GM15510 (cell line): Measurements from ENCODE around the gene RASSF7.

Experiments
- POLR2A ChIP-seq: IDR thresholded peaks from 3 replicates; pipeline ENCODE4 v1.6.1; 2011; ENCODE audit warnings: borderline replicate concordance; ENCODE audit not compliant: insufficient read length; ENCODE audit errors: extremely low read depth

The RASSF7 gene

DNA sequence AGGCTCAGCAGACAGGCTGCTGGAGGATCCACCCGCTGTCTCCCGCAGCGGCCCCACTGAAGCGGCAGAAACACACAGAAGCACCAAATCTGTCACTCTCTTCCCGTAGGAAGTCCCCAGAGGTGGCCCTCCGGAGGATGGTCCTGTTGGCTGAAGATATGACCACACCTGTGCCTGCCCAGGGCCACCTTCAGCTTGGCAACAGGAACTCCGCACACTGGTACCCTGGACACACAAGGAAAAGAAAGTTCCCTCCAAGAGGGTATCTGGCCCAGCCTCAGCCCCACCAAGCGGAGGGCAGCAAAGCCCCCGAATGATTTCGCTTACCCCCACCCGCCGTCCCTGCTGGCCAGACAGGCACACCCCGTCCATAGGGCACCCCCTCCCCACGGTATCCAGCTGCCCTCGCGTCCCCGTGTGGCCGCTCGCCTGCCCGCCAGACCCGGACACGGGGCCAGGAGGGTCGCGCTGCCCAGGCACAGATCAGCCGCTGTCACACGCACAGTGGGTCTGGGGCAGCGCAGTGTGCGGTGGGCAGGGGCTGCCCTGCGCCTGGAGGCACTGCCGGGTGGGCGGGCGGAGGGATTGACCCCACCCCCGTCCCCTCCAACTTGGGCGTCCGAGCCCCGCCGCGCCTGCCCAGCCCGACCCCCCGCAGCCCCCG is 7.0 kb downstream of the RASSF7 start:
- TF ChIP-seq POLR2A, result no peak

DNA sequence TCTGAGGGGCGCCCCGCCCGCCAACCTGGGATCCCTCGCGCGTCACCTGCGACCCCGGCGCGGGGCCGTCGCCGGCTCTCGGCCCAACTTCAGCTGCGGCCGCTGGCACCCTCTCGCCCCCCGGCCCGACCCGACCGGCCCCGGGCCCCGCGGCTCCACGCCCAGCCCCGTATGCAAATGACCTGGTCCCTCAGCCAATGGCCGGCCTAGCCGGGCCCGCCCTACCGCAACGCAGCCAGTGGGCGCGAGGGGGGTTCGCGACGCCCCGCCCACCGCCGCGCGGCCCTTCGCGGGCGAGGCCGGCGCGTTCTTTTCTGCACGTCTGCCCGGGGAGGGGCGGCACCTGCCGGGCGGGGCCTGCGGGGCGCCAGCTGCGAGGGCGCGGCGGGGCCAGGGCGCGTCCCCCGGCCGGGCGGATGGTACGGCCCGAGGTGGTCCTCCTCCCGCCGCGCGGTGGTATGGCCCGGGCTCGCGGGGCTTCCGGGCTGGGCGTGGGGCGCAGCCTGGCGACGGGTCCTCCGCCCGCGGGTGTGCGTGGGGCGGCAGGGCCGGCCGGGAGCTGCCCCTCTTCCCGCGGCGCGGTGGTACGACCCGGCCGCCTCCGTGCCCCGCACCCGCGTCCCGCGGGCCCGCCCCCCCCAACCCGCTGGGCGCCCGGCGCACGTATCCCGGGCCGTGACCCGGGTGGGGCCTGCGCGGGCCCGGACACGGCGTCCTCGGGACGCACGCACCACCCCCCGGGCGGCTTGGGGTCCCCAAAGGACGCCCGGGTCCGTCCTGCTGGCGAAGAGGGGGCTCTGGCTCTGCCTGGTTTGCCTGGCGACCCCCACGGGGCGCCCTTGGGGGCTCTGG is 7.8 kb downstream of the RASSF7 start:
- TF ChIP-seq POLR2A, result peak; percentile 68

DNA sequence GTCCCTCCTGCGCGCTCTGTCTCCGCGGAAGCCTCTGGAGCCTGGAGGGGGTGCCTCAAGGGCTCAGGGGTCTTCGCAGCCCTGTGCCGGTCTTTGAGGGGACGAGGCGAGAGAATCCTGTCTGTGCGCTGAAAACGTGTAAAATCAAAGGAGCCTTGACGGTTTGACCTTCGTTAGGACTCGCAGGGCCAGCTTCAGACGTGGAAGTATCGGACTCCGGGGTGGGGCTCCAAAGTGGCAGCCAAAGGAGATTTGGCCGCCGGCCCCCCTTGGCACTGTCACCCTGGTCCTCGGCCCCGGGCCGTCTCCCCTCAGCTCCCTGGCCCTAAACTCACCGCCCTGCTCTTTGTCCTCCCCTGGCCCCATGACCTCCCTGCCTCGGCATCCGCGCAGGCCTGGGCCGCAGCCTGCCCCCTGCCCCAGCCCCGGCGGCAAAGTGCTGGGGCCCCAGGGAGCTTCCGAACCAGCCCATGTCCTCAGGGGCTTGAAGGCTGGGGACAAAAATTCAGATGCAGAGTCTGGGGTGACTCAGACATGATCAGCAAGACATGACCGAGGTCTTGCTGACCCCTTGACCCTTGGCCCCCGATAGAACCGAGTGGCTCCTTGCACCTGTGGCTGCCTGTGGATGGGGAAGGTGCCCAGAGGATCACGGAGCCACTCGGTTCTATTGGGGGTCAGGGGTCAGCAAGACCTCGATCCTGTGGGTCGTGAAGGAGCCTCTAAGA is 8.6 kb downstream of the RASSF7 start:
- TF ChIP-seq POLR2A, result no peak

DNA sequence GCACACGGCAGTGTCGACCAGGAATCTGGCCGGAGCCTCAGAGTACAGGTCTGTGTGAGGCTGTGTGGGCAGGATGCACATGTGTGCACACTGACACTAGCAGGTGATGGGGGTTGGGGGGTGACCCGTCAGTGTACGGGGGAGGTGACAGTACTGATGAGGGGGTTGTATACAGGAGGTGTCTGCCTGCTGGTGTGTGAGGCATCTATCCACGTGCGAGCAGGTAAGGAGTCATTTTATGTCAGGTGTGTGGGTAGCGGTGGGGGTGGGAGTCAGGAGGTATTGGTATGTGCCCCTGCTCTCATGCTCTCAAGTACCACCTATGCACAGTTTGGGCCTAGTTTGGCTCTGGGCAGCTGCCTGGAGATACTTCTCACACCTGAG is 11.0 kb downstream of the RASSF7 start:
- TF ChIP-seq POLR2A, result no peak

DNA sequence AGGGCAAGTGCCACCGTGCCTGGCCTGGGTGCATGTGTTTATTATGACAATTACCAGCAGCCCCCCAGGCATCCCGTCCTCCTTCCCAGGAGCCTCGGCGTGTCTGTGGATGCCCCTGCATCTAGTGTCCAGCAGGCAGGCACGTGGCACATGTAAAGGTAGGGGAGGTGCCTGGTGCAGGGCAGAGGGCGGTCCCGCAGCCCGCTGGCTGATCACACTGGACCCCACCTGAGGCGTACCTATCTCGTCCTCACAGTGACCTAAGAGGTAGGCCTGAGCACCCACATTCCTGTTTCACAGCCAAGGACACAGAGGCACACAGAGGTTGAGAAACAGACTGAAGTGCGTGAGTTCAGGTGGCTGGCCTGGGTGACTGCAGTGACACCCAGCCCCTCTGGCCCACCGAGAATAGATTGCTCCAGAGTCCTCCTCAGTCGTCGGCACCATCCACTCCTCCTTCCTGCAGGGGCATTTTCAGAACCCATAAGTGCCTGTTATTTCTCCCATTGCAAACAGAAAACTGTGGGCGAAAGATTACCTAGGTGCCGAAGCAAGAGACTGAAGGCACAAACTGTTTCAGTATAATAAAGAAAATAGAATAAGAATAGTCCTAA is 12.5 kb downstream of the RASSF7 start:
- TF ChIP-seq POLR2A, result no peak

DNA sequence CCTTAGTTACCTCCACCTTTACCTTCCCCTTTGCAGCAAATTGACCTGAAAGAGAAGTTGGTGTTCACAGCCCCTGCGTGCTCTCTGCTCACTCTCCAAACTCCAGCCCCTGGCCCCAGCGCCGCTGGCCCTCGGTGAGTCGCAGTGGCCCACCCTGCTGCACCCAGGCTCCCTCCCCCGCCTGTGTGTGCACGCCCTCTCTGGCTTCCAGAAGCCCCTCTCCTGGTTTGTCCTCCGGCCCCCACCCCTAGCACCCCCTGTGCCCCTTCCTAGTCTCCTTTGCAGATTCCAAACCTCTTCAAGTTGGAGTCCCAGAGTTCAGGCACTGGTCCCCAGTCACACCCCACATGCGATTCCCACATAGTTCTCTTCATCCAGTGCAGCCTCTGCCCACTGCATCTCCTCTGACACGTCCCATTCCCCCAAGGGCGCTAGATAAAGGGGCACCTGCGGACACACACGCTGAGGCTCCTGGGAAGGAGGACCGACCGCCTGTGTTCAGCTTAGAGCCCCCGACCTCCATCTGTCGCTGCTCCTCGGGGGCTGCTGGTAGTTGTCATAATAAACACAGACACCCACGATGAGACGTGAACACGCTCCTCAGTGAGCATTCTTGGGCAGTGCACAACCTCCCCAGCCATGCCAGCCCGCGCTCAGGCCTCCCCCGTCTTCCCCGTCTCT is 14.0 kb downstream of the RASSF7 start:
- no peak for TF ChIP-seq POLR2A

DNA sequence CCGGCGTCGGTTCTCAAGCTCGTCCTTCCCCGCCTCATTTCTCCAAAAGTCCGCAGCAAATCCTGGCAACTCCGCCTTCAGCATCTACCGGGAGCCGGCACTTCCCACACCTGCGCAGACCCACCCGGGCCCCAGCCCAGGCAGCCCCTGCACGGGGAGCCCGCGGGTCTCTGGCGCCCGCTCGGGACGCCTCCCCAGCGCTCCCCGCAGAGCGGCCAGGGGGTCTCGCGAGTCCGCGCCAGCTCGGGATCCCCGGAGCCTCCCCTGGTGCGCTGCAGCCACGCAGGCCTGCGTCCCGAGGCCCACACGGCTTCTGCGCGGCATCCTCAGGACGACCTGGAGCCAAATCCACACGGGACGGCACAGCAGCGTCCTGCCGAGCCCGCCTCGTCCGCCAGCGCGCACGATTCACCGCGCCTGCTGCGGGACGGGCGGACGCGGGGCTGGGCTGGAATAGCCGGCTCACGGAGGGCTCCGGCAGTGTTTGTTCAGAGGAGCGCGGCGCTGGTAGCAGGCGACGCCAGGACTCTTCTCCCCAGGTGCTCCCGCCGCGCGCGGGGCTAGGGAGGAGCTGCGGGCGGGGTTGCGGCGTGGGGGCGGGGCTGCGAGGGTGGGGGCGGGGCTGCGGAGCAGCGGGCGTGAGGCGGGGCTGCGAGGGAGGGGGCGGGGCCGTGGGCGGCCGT is 14.7 kb downstream of the RASSF7 start:
- TF ChIP-seq POLR2A, result peak; percentile 32

DNA sequence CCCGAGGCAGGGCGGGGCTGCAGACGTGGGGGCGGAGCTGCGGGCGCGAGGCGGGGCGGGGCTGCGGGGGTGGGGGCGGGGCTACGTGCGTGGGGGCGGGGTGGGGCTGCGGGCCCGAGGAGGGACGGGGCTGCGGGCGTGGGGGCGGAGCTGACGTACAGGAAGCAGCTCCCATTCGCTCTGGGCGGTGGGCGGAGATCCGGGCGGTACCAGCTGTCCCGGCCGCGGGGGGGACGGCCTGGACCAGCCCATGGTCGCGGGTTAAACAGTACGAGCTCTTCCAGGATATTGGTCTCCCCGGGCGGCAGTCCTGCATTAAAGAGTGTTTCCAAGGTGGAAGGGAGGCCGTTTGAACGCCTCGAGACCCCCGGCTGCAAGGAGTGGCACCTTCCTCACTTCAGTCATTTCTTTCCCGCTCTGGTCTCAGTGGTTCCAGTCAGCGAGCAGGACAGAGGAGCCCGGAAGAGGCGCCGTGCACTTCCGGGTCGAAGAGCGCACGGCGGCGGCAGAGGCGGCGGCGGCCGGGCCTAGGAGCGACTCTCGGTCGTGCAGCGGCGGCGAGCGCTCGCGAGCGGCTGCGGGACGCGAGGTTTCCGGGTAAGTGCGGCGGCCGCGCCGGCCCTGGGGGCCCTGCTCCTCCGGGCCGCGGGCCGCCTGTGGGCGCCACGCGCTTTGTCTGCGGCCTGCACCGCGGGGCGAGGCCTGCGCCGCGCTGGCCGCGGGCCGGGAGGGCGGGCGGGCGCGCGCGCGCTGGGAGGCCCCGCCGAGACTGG is 15.4 kb downstream of the RASSF7 start, which contains the start of gene PHRF1:
Gene PHRF1 (plus strand): TSS at position 475 of the 773 bp plus-strand sequence. CDS start 5,043 bp downstream, outside the sequence.
- TF ChIP-seq POLR2A, result peak; percentile 82

DNA sequence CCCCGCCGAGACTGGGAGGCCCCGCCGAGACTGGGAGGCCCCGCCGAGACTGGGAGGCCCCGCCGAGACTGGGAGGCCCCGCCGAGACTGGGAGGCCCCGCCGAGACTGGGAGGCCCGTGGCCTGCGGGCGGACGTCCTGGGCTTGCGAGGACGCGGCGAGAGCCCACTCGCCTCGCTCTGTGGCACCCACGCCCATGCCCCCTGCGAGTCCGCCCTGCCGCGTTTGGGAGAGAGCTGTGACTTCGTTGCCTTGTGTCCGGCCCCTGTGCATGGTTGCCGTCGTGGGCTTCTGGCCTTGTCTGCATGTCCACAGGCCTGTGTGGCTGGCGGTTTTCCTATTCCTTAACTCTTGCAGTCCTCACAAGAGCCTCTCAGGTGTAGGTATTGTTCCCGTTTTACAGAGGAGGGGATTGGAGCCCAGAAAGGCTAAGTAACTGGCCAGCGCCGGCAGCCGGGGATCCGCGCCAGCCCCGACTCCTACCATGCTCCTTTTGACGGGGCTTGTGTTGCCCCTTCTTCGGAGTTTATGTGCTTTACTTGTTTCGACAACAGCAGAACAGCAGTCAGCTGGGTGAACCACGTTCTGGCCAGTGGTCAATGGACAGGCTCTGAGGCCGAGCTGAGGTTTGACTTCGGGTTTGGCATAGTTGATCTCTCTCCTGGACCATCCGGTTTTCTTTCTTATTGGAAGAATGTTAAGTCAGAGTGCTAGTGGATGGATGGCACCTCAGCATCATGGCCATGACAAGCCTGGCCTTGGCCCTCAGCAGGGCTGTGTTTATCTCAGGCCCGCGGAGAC is 16.2 kb downstream of the RASSF7 start:
- no peak for TF ChIP-seq POLR2A

DNA sequence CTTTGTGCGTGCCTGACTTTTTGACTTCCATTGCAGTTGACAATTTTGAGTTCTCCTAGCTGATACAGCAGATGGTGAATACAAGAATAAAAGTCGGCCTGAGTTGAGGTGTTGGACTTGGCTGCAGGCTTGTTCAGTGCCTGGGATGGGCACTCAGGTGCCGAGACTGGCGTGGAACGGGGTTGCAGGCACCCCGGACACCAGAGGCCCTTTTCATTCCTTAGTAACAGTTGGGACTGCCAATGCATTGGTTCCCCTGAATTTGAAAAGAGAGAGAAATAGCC is 16.8 kb downstream of the RASSF7 start:
- no peak for TF ChIP-seq POLR2A

DNA sequence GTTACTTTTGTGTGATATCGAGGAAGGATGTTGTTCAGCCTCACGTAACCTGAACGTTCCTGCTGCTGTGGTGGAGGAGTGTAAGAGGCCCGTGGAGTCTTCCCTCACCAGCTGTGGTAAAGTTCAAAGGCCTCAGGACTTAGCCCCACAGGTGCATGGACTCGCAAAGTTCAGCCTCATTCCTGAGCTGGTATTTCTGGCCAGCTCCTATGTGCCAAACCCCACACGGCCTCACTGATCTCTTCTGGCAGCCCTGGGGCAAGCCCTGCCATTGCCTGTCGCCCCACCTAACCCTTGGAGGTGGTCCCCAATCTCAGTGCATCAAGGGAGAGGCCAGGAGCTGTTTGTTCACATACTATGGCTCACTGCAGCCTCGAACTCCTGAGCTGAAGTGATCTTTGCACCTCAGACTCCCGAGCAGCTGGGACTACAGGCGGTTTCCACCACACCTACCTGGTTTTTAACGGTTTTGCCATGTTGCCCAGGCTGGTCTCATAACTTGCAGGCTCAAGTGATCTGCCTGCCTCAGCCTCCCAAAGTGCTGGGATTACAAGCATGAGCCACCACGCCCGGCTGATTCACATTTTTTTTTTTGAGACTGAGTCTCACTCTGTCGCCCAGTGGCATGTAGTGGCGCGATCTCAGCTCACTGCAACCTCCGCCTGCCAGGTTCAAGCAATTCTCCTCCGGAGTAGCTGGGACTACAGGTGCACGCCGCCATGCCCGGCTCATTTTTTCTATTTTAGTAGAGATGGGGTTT is 17.7 kb downstream of the RASSF7 start:
- TF ChIP-seq POLR2A, result no peak
